Activated CD4-positive, alpha-beta T cell treated with anti-CD3 and anti-CD28 coated beads for 1 hour (primary cell): ENCODE results near the gene RUVBL2.
"Not testable (repeated sequence)": the region's sequence is repeated elsewhere in the genome, so short reads cannot be mapped to it uniquely, and the experiment has no call there.

Experiments
- DNase-seq: peaks from one replicate; pipeline ENCODE4 v3.0.0-alpha.2; 2020

The RUVBL2 gene

DNA sequence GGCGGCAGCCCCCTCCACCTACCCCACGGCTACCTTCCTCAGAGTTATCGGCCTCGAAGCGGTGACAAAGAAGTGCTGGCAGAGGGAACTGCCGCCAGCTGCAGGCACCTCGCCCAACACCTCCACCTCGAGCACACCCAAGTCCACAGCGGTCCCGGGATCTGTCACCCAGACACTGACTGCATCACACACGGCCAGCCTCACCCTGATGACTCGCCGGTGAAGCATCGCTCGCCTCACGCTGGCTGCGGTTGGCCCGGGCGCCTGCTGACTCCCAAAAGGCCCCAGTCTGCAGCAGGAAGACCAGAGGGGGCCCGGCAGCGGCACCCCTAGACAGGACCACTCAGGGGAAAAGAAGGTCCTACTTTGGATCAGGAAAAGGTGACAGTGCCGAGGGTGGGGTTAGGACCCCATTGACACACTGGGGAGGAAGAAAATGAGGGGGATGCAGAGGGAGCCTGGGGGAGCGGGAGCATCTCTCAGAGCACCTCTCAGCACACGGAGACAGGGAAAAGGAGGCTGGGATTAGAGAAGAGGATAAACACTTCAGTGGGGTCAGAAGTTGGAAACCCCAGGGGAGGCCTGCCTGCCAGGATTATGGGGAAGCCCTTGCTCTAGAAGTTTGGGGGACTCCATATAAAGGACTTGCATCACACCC, 56.8 kb downstream of the RUVBL2 start:
- not testable (repeated sequence) for DNase-seq

DNA sequence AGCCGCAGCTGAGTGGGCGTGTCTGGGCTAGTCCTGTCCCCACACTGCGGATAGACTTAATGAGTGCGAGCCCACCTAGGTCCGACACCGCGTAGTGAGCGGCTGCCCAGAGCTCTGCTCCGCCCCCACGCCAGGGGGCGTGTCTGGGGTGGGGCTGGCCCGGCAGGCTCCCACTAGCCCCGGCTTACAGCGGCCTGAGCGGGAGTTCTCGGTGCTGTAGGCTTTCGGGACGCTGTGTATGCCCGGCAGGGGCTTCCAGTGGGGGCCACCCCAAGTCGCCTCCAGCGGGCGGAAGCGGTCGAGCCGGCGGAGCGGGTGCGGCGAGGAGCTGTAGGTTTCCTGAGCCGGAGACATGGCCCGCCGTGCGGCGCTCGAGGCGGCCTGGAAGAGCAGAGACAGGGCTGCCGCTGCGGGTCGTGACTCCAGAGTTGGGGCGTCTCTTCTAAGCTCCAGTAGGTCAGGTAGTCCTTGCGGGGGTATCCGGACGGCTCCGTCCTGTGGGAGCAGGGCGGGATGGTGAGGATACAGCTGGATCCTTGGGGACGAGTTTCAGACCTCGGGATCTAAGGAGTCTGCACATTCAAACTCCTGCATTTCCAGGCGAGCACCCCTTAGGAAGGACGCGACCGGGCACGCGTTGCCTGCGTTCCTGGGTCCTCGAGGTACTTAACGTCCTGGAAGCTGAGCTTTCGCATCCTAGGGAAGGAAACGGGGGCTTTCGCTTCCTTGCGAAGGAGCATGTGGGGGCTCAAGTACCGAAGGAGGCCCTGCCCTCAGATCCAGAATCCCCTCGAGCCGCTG, 62.6 kb downstream of the RUVBL2 start:
- DNase-seq, result peak; percentile 30

DNA sequence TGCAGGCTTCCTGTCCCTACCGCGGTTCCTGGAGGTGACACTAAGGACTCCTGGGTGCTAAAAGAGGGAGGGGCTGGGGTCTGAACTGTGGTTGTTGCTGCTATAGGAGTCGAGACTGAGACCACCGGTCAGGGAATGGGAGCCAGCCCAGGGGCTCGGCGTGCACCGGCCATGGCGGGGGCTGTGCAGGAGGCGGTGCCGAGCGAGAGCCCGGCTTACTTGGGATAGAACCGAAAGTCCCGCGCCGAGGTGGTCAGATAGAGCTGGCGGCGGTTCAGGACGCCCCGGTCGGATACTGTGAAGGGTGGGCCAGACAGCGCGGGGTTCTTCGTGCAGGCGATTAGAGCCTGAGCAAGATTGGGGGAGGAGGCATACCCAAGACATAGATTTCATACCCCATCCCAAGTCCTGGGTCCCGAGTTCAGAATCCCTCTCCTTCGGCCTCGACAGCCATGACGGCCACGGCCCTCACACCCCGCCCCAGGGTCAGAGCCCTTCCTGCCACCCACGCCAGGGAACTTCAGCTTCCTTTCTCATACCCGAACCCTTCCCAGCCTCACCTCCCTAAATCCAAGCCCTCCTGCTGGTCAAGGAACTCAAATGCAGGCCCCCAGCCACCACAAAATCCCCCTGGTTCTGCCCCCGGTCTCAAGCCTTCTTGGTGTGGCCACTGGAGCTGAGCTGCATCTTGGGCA, 63.4 kb downstream of the RUVBL2 start:
- not testable (repeated sequence) for DNase-seq

DNA sequence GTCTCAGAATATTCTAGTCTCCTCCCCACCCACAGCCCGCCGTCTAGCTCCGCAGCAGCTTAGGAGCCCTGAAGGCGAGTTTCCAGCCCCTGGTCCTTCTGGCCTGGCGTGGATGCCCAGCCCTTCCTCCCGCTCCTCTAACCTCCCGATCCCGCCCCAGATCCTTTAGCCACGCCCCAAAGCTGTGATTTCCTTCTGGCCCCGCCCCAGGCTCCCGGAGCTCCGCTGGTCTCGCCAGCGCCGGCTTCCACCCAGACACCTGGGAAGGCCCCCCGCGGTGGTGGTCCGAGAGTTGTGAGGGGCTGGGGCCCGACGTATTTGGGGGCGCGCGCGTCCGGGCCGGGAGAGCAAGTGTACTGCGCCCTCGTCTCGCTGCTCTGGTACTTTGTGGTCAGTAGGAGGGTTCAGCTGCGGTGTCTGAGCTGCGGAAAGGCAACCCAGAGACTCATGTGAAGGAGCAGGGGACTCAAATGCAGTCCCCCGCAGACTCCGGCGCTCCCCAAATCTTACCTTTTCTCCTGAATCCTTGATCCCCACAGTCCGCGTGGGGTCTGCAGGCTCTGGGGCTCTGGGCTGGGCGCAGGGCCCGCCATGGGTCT, 64.0 kb downstream of the RUVBL2 start, which contains the start of gene CGB7:
TSS of gene CGB7 (minus strand) at position 114 of the 599 bp plus-strand sequence. CDS start 2,374 bp downstream, outside the sequence.
- DNase-seq, result no peak

DNA sequence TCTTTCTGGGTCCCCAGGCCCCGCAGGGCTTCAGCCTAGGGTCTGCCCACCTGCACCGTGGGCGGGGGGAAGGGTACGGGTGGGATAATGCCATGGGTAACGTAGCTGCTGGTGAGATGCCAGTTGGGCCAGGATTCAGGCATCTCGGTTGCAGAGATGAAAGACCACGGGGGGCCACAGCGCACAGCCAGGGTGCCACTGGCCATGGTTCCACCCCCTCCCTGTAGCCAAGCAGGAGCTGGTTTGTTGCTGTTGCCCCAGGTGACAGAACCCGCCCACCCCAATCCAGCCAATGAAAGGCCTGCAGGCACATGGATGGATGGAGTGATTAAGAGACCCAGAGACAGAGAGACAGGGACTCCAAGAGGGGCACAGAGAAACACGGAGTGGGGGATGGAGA, 64.9 kb downstream of the RUVBL2 start:
- no peak for DNase-seq

DNA sequence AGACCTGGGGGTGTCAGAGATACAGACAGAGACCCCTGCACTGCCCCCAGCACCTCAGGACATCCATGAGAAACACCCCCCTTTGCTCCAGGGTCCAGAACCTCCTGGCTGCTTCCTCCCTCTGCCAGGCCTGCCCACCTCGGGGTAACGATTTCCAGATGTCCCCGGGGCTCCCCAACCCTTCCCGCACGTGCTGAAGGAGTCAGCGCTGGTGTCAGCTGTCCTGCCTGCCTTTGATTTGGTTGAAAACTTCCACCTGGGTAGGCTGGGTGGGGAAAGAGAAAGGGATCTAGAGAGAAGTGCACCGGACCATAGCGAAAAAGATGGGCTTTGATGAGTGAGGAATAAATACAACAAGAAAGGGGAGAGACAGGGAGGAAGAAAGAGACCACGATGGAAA, 65.4 kb downstream of the RUVBL2 start:
- no peak for DNase-seq

GRCh38 chr19:49061000-49061399, 67.3 kb downstream of the RUVBL2 start:
- DNase-seq, result no peak

DNA sequence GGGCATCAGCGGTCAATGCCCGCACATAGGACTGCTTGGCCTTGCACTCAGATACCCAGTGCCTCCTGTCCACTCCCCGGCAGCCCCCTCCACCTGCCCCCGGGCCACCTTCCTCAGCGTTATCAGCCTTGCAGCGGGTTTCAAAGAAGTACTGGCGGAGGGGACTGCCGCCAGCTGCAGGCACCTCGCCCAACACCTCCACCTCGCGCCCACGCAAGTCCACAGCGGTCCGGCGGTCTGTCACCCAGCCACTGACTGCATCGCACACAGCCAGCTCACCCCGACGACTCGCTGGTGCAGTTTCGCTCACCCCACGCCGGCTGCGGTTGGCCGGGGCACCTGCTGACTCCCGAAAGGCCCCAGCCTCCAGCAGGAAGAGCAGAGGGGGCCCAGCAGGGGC, 67.8 kb downstream of the RUVBL2 start:
- no peak for DNase-seq

DNA sequence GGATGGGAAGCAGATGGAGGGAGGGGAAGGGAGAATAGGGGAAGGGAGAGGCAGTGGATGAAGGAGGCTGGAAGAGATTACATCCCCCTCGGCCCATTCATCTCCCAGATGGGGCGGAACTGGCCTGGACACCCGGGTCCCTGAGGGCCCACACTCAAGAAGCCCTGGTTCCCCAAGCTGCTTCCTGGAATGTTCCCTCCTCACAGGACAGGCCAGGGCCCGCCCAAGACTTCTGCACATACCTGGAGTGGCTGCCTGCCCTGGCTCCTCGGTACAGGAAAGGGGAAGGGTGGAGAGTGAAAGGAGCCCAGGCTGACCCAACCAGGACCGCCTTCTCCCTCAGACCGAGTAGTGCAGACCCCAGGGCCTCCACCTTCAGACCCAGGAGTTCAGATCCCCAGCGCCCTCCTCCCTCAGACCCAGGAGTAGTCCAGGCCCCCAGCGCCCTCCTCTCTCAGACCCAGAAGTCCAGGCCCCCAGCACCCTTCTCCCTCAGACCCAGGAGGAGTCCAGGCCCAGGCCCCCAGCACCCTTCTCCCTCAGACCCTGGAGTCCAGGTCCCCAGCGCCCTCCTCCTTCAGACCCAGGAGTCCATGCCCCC, 70.4 kb downstream of the RUVBL2 start:
- no peak for DNase-seq

DNA sequence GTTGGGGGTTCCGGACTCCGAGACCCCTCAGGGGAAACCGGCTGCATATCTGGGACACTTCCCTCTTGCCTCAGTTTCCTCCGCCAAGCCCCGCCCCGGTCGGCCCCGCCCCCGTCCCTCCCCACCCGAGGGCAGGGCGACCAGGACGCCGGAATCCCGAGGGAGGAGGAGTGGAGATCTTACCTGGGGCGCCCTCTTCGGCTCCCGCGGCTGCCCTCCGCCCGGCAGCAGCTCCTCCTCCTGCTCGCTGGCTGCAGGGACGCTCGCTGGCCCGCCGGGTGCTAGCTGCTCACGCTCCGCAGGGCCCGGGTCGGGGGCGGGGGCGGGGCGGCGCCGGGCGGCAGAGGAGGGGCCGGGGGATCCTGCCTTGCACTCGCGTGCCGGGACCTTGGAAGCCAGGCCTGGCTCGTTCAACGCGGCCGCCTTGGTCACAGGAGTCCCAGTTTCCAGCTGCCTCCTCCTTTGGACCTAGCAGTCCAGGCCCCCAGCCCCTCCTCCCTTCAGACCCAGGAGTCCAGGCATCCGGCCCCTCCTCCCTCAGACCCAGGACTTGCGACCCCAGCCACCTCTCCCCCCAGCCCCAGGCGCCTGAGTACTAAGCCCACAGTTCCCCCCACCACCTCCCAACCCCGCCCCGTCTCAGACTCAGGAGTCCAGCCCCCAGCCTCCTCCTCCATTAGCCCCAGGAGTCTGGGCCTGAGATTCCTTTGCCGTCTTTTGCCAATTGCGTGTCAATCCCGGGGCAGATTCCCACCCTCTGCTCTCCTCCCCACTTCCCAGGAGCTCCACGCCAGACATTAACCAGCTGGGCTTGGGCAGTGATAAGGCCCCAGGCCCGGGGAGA, 71.3 kb downstream of the RUVBL2 start, which contains the start of gene NTF4:
TSS of gene NTF4 (minus strand) at position 51 of the 844 bp plus-strand sequence. CDS start 2,821 bp downstream, outside the sequence.
- DNase-seq, result no peak
